GM23248 (cell line): ENCODE data around the gene ABLIM2. TPM values are rescaled to one million over a fixed set of nuclear protein-coding genes. Genes with fewer than 3 reads are reported as not detected.

Source experiments
- DNase-seq: peaks from one replicate; pipeline ENCODE4 v3.0.0-alpha.2; 2015
- H2AFZ ChIP-seq: fragments of 200-600 bp; sonication (generic); 2 replicates; pipeline ENCODE4 v1.6.1; 2016; ENCODE audit warnings: antibody characterized with exemption
- H3F3A ChIP-seq: fragments of 200-600 bp; sonication (generic); 2 replicates; pipeline ENCODE4 v1.6.1; 2016; ENCODE audit warnings: mild to moderate bottlenecking, antibody characterized with exemption, mixed run types; ENCODE audit not compliant: insufficient read depth
- H3K27ac ChIP-seq: fragments of 200-600 bp; sonication (generic); 2 replicates; pipeline ENCODE4 v1.5.1; 2016; ENCODE audit warnings: mild to moderate bottlenecking
- H3K27me3 ChIP-seq: fragments of 200-600 bp; sonication (generic); replicated peaks from 2 replicates; pipeline ENCODE4 v1.6.1; 2016; ENCODE audit warnings: mild to moderate bottlenecking; ENCODE audit not compliant: insufficient read depth
- H3K36me3 ChIP-seq: fragments of 200-600 bp; sonication (generic); 2 replicates; pipeline ENCODE4 v1.6.1; 2016; ENCODE audit warnings: low read depth, mild to moderate bottlenecking
- H3K4me1 ChIP-seq: fragments of 200-600 bp; sonication (generic); 2 replicates; pipeline ENCODE4 v1.6.1; 2016; ENCODE audit warnings: mild to moderate bottlenecking; ENCODE audit not compliant: insufficient read depth
- H3K4me2 ChIP-seq: fragments of 200-600 bp; sonication (generic); one replicate; pipeline ENCODE4 v1.6.1; 2016; ENCODE audit warnings: mild to moderate bottlenecking; ENCODE audit not compliant: unreplicated experiment
- H3K4me3 ChIP-seq: fragments of 200-600 bp; sonication (generic); 2 replicates; pipeline ENCODE4 v1.5.1; 2016; ENCODE audit warnings: mild to moderate bottlenecking
- H3K79me2 ChIP-seq: fragments of 200-600 bp; sonication (generic); 2 replicates; pipeline ENCODE4 v1.6.1; 2016; ENCODE audit warnings: mild to moderate bottlenecking; ENCODE audit not compliant: insufficient read depth
- H3K9ac ChIP-seq: fragments of 200-600 bp; sonication (generic); 2 replicates; pipeline ENCODE4 v1.6.1; 2016; ENCODE audit warnings: mild to moderate bottlenecking
- H3K9me2 ChIP-seq: fragments of 200-600 bp; sonication (generic); 2 replicates; pipeline ENCODE4 v1.6.1; 2016; ENCODE audit warnings: mixed run types, mild to moderate bottlenecking, moderate library complexity; ENCODE audit not compliant: insufficient read depth
- H3K9me3 ChIP-seq: fragments of 200-600 bp; sonication (generic); one replicate; pipeline ENCODE4 v1.6.1; 2017; ENCODE audit warnings: low read depth
- H4K20me1 ChIP-seq: fragments of 200-600 bp; sonication (generic); 2 replicates; pipeline ENCODE4 v1.6.0; 2016; ENCODE audit not compliant: insufficient read depth
- EZH2 ChIP-seq: fragments of 200-600 bp; sonication (generic); IDR thresholded peaks from 2 replicates; pipeline ENCODE4 v1.6.1; 2018; ENCODE audit warnings: antibody characterized with exemption, mild to moderate bottlenecking; ENCODE audit not compliant: insufficient read depth, poor library complexity, severe bottlenecking
- EZH2phosphoT487 ChIP-seq: fragments of 200-600 bp; sonication (generic); IDR thresholded peaks from 2 replicates; pipeline ENCODE4 v1.6.1; 2018; ENCODE audit warnings: antibody characterized with exemption, moderate library complexity, mild to moderate bottlenecking, low read depth; ENCODE audit not compliant: insufficient read depth
- WGBS, 2 experiments: methylation state at CpG; one replicate each; pipeline ENCODE4 v1.1.6; 2015 to 2017; ENCODE audit warnings: low lambda C conversion rate in 2 of 2, low coverage in 1 of 2; ENCODE audit errors: missing lambda C conversion rate in 2 of 2; 5-methylcytosine and 5-hydroxymethylcytosine counted together
- in situ Hi-C: fragments of 300-500 bp; cut with MboI; formaldehyde crosslinking; loops from 2 replicates; pipeline ENCODE4 v1.15.0; 2020
- polyA plus RNA-seq: library from polyadenylated mRNA; unstranded; fragments of >200 nt; fragmentation: Nextera tagmentation; extraction: Ambion mirVana; gene quantifications from 2 replicates; pipeline ENCODE4 v1.2.1, GENCODE V29; 2016
- total RNA-seq: library from RNA; depleted of rRNA; stranded (reverse); fragments of >200 nt; shearing (Covaris generic); gene quantifications from 2 replicates; pipeline ENCODE4 v1.2.3, GENCODE V29; 2014

ABLIM2 gene
- total and polyA plus RNA-seq, 2 experiments from 2014 or later, result not detected

DNA sequence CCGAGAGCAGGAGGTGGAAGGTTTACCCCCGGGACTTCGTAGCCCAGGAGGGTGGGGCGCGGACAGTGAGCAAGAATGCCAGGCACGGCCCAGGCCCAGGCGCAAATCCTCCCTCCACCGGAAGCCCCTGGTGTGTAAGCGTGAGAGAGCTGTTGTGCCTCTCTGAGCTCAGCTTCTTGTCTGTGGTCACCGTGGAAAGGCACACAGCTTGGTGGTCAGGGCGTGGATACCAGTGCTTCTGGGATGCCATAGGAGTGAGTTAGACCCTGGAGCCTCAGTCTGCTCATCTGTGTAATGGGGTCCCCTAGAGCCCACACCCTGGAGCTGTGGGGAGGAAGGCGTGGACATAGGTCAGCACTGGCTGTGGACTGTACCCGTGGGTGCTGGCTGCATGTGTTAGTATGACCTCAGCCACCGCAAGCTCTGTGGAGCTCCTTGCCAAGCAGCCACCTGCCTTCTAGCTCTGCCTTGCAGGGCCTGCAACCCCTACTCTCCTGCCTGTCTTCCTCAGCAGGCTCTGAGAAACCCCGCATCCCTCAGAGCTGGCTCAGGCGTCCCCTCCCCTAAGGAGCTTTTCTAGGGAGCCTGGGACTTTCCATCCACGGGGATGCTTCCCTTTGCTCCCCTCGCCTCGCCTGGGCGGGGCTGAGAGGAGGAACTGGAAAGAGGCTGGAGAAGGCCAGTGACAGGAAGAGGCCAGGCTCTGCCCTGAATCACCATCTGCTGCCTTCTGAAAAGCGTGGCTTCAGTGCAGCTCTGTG is 190.9 kb downstream of the ABLIM2 start:
- H3K4me1 ChIP-seq, result peaks cover 33% of the 10 kb centered on the region
- no peak overlapping the region for H3K27ac ChIP-seq

DNA sequence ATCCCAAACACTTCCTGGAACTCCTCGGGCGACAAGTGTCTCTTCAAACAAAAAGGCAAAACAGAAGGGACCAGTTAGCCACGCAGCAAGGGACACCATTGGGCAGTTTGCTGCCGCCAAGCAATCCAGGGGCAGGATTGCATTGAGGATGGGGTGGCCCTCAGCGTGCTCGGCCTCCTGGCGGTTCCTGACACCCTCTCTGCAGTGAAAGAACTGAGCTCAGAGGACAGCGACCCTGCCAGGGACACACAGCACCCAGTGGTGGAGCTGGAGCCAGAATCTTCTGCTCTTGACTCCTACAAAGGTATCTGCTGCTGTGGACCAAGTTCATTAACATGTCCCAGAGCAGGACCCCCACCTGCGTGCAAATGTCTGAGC is 191.6 kb downstream of the ABLIM2 start:
- H3K27ac ChIP-seq, result no peak overlapping the region
- H3K9me2 ChIP-seq, result no peaks in the 10 kb centered on the region
- H3K36me3 ChIP-seq, result no peaks in the 10 kb centered on the region
- H3K9me3 ChIP-seq, result no peaks in the 10 kb centered on the region
- H2AFZ ChIP-seq, result no peak overlapping the region
- DNase-seq, result no peak
- no peak overlapping the region for H3K4me2 ChIP-seq
- peaks cover 10% of the 10 kb centered on the region for H3F3A ChIP-seq
- no peak overlapping the region for H3K9ac ChIP-seq
- no peak for TF ChIP-seq EZH2phosphoT487
- no peak for TF ChIP-seq EZH2
- no peaks in the 10 kb centered on the region for H3K27me3 ChIP-seq
- 92 to 93% methylated on average over 9 of the region's 9 CpGs for WGBS, 2 experiments
- no peaks in the 10 kb centered on the region for H4K20me1 ChIP-seq
- no peaks in the 10 kb centered on the region for H3K79me2 ChIP-seq
- H3K4me1 ChIP-seq, result peaks cover 28% of the 10 kb centered on the region
- no peak overlapping the region for H3K4me3 ChIP-seq
- in situ Hi-C loops, result no loop called here

More for the DNA sequence above, 190.9 kb downstream of the ABLIM2 start:
- in situ Hi-C loops, result no loop called here
- Histone ChIP-seq H3K36me3 (no peaks in the 10 kb centered on the region), H3K4me3 (no peak overlapping the region), H3K9ac (no peak overlapping the region), H3K4me2 (peak overlapping the region; percentile 7), H4K20me1 (no peaks in the 10 kb centered on the region), H3K9me2 (no peaks in the 10 kb centered on the region), H3F3A (peaks cover 13% of the 10 kb centered on the region), H3K9me3 (no peaks in the 10 kb centered on the region), H2AFZ (peak overlapping the region; percentile 34; the same call in 1 of the 2 replicates), H3K79me2 (no peaks in the 10 kb centered on the region), H3K27me3 (no peaks in the 10 kb centered on the region)
- 79 to 82% methylated on average over 21 of the region's 21 CpGs for WGBS, 2 experiments
- no peak for TF ChIP-seq EZH2phosphoT487
- no peak for TF ChIP-seq EZH2
- DNase-seq, result peak; percentile 55

DNA sequence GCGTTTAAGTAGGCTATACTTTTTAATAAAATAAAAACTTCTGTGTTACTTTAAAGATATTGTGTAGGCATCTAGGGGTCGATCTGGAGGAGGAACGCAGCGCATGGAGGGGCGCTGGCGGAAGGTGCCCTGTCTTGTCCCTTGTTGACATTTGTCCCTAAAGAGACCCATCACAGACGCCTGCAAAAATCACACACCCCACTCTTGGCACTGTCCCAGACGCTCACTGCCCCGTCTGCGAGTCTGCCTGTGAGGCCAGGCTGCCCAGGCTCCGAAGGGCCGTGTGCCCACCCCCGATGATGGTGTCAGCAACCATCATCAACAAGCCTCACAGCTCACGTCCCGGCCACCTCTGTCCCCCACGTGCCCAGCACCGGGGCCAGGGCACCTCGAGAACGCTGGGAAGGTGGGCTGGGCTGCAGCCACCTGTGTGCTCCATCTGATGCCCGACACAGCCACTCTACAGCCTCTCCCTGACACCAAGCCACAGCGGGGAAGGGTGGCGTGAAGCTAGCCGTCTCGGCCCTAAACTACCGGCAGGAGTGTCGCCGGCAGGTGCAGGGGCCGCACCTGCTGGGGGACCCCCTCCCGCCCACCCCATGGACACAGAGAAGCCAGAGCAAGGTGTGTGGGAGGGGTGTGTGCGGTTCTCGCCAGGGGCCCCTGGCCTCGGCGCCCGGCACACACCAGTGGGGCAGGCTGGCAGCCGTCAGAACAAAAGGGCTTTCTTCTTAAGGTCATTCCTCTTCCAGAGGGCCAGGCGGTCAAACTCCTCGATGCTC is 192.1 kb downstream of the ABLIM2 start:
- Histone ChIP-seq H4K20me1 (no peaks in the 10 kb centered on the region), H2AFZ (no peak overlapping the region), H3K27me3 (no peaks in the 10 kb centered on the region), H3K36me3 (no peaks in the 10 kb centered on the region), H3K27ac (no peak overlapping the region), H3K79me2 (no peaks in the 10 kb centered on the region), H3K4me3 (no peak overlapping the region), H3K4me2 (no peak overlapping the region), H3K9me2 (no peaks in the 10 kb centered on the region), H3K9ac (no peak overlapping the region), H3F3A (peaks cover 15% of the 10 kb centered on the region), H3K9me3 (no peaks in the 10 kb centered on the region), H3K4me1 (peaks cover 33% of the 10 kb centered on the region)
- DNase-seq, result no peak
- in situ Hi-C loops, result no loop called here
- no peak for TF ChIP-seq EZH2
- TF ChIP-seq EZH2phosphoT487, result no peak
- 83 to 89% methylated on average over 31 to 37 of the region's 37 CpGs for WGBS, 2 experiments

DNA sequence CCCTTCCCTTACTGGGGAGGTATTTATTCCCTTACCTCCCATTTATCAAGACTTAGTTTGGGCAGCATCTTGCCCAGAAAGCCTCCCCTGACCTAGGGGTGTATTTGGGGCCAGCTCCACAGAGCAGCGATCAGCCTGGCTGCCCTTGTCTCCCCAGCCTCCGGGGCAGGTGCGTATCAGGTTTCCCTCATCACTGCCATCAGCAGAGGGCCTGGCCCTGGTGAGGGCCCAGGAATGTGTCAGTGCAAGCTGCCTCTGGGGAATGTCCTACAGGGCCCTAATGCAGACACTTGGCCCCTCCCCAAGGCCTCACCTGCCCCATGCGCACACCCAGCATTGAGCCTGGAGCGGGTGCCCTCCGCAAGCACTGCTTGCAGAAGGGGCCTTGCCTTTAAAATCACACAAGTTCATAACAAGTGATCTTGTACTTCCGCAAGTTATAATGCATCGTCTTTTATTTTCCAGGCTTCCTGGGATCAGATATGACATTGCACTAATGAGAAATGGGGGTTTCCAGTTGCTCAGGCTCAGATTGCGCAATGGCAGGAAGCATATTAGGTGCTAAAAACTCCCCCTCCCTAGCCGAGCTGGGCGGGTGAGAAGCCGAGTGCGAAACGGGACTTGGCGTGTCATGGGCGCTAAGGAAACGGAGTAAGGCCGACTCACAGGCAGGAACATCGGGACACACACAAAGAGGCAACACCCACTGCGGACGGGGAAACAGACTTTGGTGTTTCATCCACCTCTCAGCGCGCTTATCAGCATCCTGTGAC is 193.5 kb downstream of the ABLIM2 start:
- no peaks in the 10 kb centered on the region for H3K27me3 ChIP-seq
- H3K4me1 ChIP-seq, result peaks cover 34% of the 10 kb centered on the region
- peaks cover 24% of the 10 kb centered on the region for H3F3A ChIP-seq
- no peaks in the 10 kb centered on the region for H3K9me3 ChIP-seq
- H3K36me3 ChIP-seq, result no peaks in the 10 kb centered on the region
- in situ Hi-C loops, result no loop called here
- no peak overlapping the region for H3K4me3 ChIP-seq
- no peaks in the 10 kb centered on the region for H3K9me2 ChIP-seq
- no peak overlapping the region for H3K4me2 ChIP-seq
- DNase-seq, result peak; percentile 73
- TF ChIP-seq EZH2phosphoT487, result no peak
- no peak overlapping the region for H2AFZ ChIP-seq
- H3K9ac ChIP-seq, result no peak overlapping the region
- no peaks in the 10 kb centered on the region for H3K79me2 ChIP-seq
- no peaks in the 10 kb centered on the region for H4K20me1 ChIP-seq
- WGBS, 2 experiments, result 67% methylated on average over 23 of the region's 23 CpGs
- H3K27ac ChIP-seq, result no peak overlapping the region
